Measurements from ENCODE around the gene CDAN1.

CDAN1 gene

DNA sequence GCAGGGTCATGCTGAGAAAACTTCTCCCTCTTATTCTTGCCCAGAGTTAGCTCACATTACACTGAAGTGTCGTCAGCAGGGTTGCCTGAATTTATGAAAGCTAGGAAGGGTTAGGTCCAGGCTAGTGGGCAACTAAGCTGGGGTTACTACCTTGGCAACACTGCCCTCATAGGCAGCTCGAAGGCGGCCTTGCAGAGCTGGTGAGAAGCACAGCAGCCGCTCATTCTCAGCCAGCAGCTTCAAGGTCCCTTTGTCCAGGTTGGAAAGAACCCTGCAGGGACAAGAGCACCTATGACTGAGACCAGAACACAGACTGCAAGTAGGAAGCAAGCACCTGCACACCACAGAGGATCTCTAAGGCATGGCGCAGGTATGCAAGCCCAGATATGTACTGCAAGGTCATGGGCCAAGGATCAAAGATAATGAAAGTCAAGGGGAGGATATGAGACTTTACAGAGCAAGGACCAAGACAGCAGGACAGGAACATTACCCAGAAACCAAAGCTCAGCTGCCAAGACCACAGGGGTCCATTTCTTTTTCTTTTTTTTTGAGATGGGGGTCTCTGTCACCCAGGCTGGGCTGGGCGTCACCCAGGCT lies 2.8 kb downstream of the CDAN1 start:
- peaks cover 10% of the 10 kb centered on the region for H3K4me1 ChIP-seq (ENCODE audit: control insufficient read depth, insufficient read depth, low read length, unreplicated experiment)
- no peak overlapping the region for H3K27ac ChIP-seq (ENCODE audit: low read depth, low read length)
- H3K4me3 ChIP-seq (ENCODE audit: low read depth, low read length) = no peak overlapping the region
- H3K79me2 ChIP-seq (ENCODE audit: control insufficient read depth, insufficient read depth, low read length, unreplicated experiment) = peaks cover 8% of the 10 kb centered on the region
- H3K27me3 ChIP-seq (ENCODE audit: insufficient read depth, low read length) = no peaks in the 10 kb centered on the region
- peaks cover 10% of the 10 kb centered on the region; the same call in 1 of the 2 replicates for H3K36me3 ChIP-seq (ENCODE audit: insufficient read depth, low read length)
- no peak overlapping the region for H2AFZ ChIP-seq (ENCODE audit: low read length, unreplicated experiment)

DNA sequence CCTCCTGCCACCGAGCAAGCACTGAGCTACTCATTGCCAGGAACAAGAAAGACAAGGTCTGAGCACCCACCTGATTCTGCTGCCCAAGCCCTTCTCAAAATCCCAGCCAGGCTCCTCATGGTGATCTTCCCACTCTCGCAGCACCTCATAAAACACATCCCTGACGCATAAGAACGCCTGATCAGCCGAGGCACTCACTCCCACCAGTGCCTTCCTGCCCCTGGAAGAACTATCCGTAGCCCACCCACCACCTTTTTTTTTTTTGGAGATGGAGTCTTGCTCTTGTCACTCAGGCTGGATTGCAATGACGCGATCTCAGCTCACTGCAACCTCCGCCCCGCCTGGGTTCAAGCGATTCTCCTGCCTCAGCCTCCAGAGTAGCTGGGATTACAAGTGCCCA lies 3.9 kb downstream of the CDAN1 start:
- peaks cover 10% of the 10 kb centered on the region for H3K4me1 ChIP-seq (ENCODE audit: control insufficient read depth, insufficient read depth, low read length, unreplicated experiment)
- H2AFZ ChIP-seq (ENCODE audit: low read length, unreplicated experiment) = no peak overlapping the region
- H3K27me3 ChIP-seq (ENCODE audit: insufficient read depth, low read length) = no peaks in the 10 kb centered on the region
- no peak overlapping the region for H3K4me3 ChIP-seq (ENCODE audit: low read depth, low read length)
- H3K27ac ChIP-seq (ENCODE audit: low read depth, low read length) = no peak overlapping the region
- H3K36me3 ChIP-seq (ENCODE audit: insufficient read depth, low read length) = peaks cover 10% of the 10 kb centered on the region; the same call in 1 of the 2 replicates
- peaks cover 8% of the 10 kb centered on the region for H3K79me2 ChIP-seq (ENCODE audit: control insufficient read depth, insufficient read depth, low read length, unreplicated experiment)

- peaks cover 8% of the 10 kb centered on the region for H3K79me2 ChIP-seq (ENCODE audit: control insufficient read depth, insufficient read depth, low read length, unreplicated experiment)
- no peak overlapping the region for H3K4me3 ChIP-seq (ENCODE audit: low read depth, low read length)
- H3K27me3 ChIP-seq (ENCODE audit: insufficient read depth, low read length) = no peaks in the 10 kb centered on the region
- H3K4me1 ChIP-seq (ENCODE audit: control insufficient read depth, insufficient read depth, low read length, unreplicated experiment) = peaks cover 10% of the 10 kb centered on the region
- H3K27ac ChIP-seq (ENCODE audit: low read depth, low read length) = no peak overlapping the region
- no peak overlapping the region for H2AFZ ChIP-seq (ENCODE audit: low read length, unreplicated experiment)
- peaks cover 10% of the 10 kb centered on the region; the same call in 1 of the 2 replicates for H3K36me3 ChIP-seq (ENCODE audit: insufficient read depth, low read length)
These were observed 4.7 kb downstream of the CDAN1 start for GRCh38 chr15:42732095-42732827.

DNA sequence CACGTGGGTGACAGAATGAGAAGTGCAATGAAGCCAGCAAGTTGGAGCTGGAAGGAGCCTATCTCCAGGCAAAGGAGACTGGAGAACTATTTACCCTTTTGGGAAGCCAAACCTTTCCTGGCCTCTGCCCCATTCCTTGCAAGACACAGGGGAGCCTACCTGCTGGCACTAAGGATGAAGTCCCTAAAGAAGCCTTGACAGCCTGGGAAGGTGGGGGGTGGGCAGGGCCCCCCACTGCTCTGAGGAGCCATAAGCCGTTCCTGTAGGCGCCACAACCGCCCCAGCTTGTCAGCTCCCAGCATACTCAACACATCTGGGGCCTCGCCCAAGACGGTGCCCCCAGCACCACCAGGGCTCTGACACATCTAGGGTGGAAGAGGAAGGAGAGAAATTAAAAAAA lies 5.5 kb downstream of the CDAN1 start:
- Histone ChIP-seq H3K36me3 (ENCODE audit: insufficient read depth, low read length) (peaks cover 10% of the 10 kb centered on the region; the same call in 1 of the 2 replicates), H3K79me2 (ENCODE audit: control insufficient read depth, insufficient read depth, low read length, unreplicated experiment) (peaks cover 8% of the 10 kb centered on the region), H3K27me3 (ENCODE audit: insufficient read depth, low read length) (no peaks in the 10 kb centered on the region), H3K4me3 (ENCODE audit: low read depth, low read length) (no peak overlapping the region), H3K4me1 (ENCODE audit: control insufficient read depth, insufficient read depth, low read length, unreplicated experiment) (peaks cover 10% of the 10 kb centered on the region), H3K27ac (ENCODE audit: low read depth, low read length) (no peak overlapping the region), H2AFZ (ENCODE audit: low read length, unreplicated experiment) (no peak overlapping the region)

GRCh38 chr15:42730536-42730935 lies 6.4 kb downstream of the CDAN1 start:
- H3K4me1 ChIP-seq (ENCODE audit: control insufficient read depth, insufficient read depth, low read length, unreplicated experiment) = peaks cover 4% of the 10 kb centered on the region
- H3K36me3 ChIP-seq (ENCODE audit: insufficient read depth, low read length) = peaks cover 10% of the 10 kb centered on the region; the same call in 1 of the 2 replicates
- H3K27ac ChIP-seq (ENCODE audit: low read depth, low read length) = no peak overlapping the region
- no peaks in the 10 kb centered on the region for H3K79me2 ChIP-seq (ENCODE audit: control insufficient read depth, insufficient read depth, low read length, unreplicated experiment)
- no peak overlapping the region for H3K4me3 ChIP-seq (ENCODE audit: low read depth, low read length)
- no peaks in the 10 kb centered on the region for H3K27me3 ChIP-seq (ENCODE audit: insufficient read depth, low read length)
- H2AFZ ChIP-seq (ENCODE audit: low read length, unreplicated experiment) = no peak overlapping the region

- H3K79me2 ChIP-seq (ENCODE audit: control insufficient read depth, insufficient read depth, low read length, unreplicated experiment) = no peaks in the 10 kb centered on the region
- H3K36me3 ChIP-seq (ENCODE audit: insufficient read depth, low read length) = peaks cover 8% of the 10 kb centered on the region; the same call in 1 of the 2 replicates
- no peak overlapping the region for H3K4me3 ChIP-seq (ENCODE audit: low read depth, low read length)
- no peak overlapping the region for H3K27ac ChIP-seq (ENCODE audit: low read depth, low read length)
- H2AFZ ChIP-seq (ENCODE audit: low read length, unreplicated experiment) = no peak overlapping the region
- H3K27me3 ChIP-seq (ENCODE audit: insufficient read depth, low read length) = no peaks in the 10 kb centered on the region
- H3K4me1 ChIP-seq (ENCODE audit: control insufficient read depth, insufficient read depth, low read length, unreplicated experiment) = peaks cover under 1% of the 10 kb centered on the region
These were observed 6.8 kb downstream of the CDAN1 start for GRCh38 chr15:42730135-42730534.

DNA sequence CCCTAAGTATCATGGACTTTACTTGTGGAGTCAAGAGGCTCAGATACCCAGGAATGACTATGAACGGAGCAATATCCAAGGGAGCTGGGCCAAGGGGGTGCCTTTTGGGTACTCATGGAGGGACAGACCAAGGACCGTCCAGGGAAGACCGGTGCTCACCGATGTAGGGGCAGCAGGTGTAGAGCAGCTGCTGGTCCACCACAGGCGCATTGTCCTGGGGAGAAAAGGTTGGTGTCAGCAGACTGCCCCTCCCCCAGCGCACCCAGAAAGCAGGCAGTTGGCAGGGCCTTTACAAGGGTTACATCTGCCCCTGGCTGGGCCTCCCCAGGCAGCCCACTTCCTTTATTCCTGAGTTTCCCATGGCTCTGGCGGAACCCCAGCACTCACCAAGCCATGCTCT lies 7.5 kb downstream of the CDAN1 start:
- H3K4me3 ChIP-seq (ENCODE audit: low read depth, low read length) = no peak overlapping the region
- H2AFZ ChIP-seq (ENCODE audit: low read length, unreplicated experiment) = no peak overlapping the region
- H3K27me3 ChIP-seq (ENCODE audit: insufficient read depth, low read length) = no peaks in the 10 kb centered on the region
- no peaks in the 10 kb centered on the region for H3K79me2 ChIP-seq (ENCODE audit: control insufficient read depth, insufficient read depth, low read length, unreplicated experiment)
- H3K36me3 ChIP-seq (ENCODE audit: insufficient read depth, low read length) = 0 out of 2 replicates have a peak, but pooled peaks cover 6% of the 10 kb centered on the region
- no peaks in the 10 kb centered on the region for H3K4me1 ChIP-seq (ENCODE audit: control insufficient read depth, insufficient read depth, low read length, unreplicated experiment)
- H3K27ac ChIP-seq (ENCODE audit: low read depth, low read length) = no peak overlapping the region

GRCh38 chr15:42728972-42729371 lies 8.0 kb downstream of the CDAN1 start:
- Histone ChIP-seq H3K36me3 (ENCODE audit: insufficient read depth, low read length) (0 out of 2 replicates have a peak, but pooled peaks cover 6% of the 10 kb centered on the region), H3K79me2 (ENCODE audit: control insufficient read depth, insufficient read depth, low read length, unreplicated experiment) (no peaks in the 10 kb centered on the region), H3K27me3 (ENCODE audit: insufficient read depth, low read length) (no peaks in the 10 kb centered on the region), H3K4me1 (ENCODE audit: control insufficient read depth, insufficient read depth, low read length, unreplicated experiment) (no peaks in the 10 kb centered on the region), H3K4me3 (ENCODE audit: low read depth, low read length) (no peak overlapping the region), H2AFZ (ENCODE audit: low read length, unreplicated experiment) (no peak overlapping the region), H3K27ac (ENCODE audit: low read depth, low read length) (no peak overlapping the region)

DNA sequence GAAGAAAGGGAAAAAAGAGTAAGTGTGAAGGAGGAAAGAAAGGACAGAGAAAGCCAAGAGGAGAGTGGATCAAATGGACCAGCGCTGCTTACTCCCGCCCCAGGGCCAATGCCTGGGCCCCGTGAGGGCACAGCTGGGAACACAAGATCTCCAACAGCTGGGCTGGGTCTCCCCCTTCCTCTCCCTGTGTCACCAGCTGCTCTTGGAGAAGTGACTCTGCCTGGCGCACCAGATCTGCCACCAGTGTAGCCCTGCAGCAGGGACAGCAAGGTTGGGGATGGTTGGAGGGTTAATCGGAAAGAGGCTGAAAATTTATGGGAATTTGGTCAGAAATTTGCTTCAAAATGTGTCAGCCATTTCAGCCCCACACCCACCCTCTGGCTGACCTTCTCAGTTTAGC lies 8.4 kb downstream of the CDAN1 start:
- Histone ChIP-seq H3K79me2 (ENCODE audit: control insufficient read depth, insufficient read depth, low read length, unreplicated experiment) (no peaks in the 10 kb centered on the region), H2AFZ (ENCODE audit: low read length, unreplicated experiment) (no peak overlapping the region), H3K4me3 (ENCODE audit: low read depth, low read length) (no peak overlapping the region), H3K4me1 (ENCODE audit: control insufficient read depth, insufficient read depth, low read length, unreplicated experiment) (no peaks in the 10 kb centered on the region), H3K36me3 (ENCODE audit: insufficient read depth, low read length) (0 out of 2 replicates have a peak, but pooled peaks cover 6% of the 10 kb centered on the region), H3K27me3 (ENCODE audit: insufficient read depth, low read length) (no peaks in the 10 kb centered on the region), H3K27ac (ENCODE audit: low read depth, low read length) (no peak overlapping the region)

- Histone ChIP-seq H3K4me1 (ENCODE audit: control insufficient read depth, insufficient read depth, low read length, unreplicated experiment) (no peaks in the 10 kb centered on the region), H3K27me3 (ENCODE audit: insufficient read depth, low read length) (no peaks in the 10 kb centered on the region), H3K27ac (ENCODE audit: low read depth, low read length) (no peak overlapping the region), H3K36me3 (ENCODE audit: insufficient read depth, low read length) (0 out of 2 replicates have a peak, but pooled peaks cover 6% of the 10 kb centered on the region), H3K4me3 (ENCODE audit: low read depth, low read length) (no peak overlapping the region), H3K79me2 (ENCODE audit: control insufficient read depth, insufficient read depth, low read length, unreplicated experiment) (no peaks in the 10 kb centered on the region), H2AFZ (ENCODE audit: low read length, unreplicated experiment) (no peak overlapping the region)
These were observed 9.1 kb downstream of the CDAN1 start for GRCh38 chr15:42727750-42728381.

All from ACC112 (cell line).